Psoas muscle (tissue), 8 donors: Measurements from ENCODE around the gene KLHDC3. TPM values are rescaled to one million over a fixed set of nuclear protein-coding genes. Genes with fewer than 3 reads are reported as not detected.

ENCODE experiments used
- ATAC-seq, 4 donors: fragments of 200-7000 bp; cut with Tn5 transposase; one replicate each; pipeline ENCODE4 v1.9.1; 2020; ENCODE audit warnings: moderate library complexity in 3 of 4, mild to moderate bottlenecking in 2 of 4
- DNase-seq, 2 donors: peaks; one replicate each; pipeline ENCODE4 v3.0.0-alpha.2; 2020
- H3K27ac ChIP-seq: fragments of 200-600 bp; one replicate; pipeline ENCODE4 v1.8.0; 2022
- H3K27me3 ChIP-seq, 3 donors: fragments of 200-600 bp in 1 of 3; one replicate each; pipeline versions ENCODE4 v1.6.1 to v1.8.0; 2013 to 2022; ENCODE audit warnings: low read length in 2 of 3, mild to moderate bottlenecking in 2 of 3, moderate library complexity in 1 of 3; ENCODE audit not compliant: insufficient read depth in 3 of 3
- H3K36me3 ChIP-seq, 2 donors: fragments of 200-600 bp in 1 of 2; one replicate each; pipeline versions ENCODE4 v1.6.1 to v1.8.0; 2013 to 2022; ENCODE audit warnings: low read depth in 1 of 2, mild to moderate bottlenecking in 1 of 2, moderate library complexity in 1 of 2; ENCODE audit not compliant: insufficient read depth in 1 of 2
- H3K4me1 ChIP-seq: fragments of 200-600 bp; one replicate; pipeline ENCODE4 v1.8.0; 2022
- H3K4me3 ChIP-seq: fragments of 200-600 bp; one replicate; pipeline ENCODE4 v1.8.0; 2022; ENCODE audit warnings: mild to moderate bottlenecking
- H3K9me3 ChIP-seq: fragments of 200-600 bp; one replicate; pipeline ENCODE4 v1.8.0; 2022
- WGBS, 3 donors: extraction: QIAGEN DNeasy Blood & Tissue Kit; methylation state at CpG; one replicate each; pipeline versions ENCODE4 v1.1.6 to v1.1.7; 2013; 5-methylcytosine and 5-hydroxymethylcytosine counted together
- intact Hi-C, 2 donors: fragments of 100-400 bp; cut with DNase I; formaldehyde crosslinking; loops; one replicate each; pipeline versions ENCODE4 v1.11.0 to v1.14.2; 2022
- polyA plus RNA-seq, 3 donors: library from polyadenylated mRNA; stranded (reverse); fragments of 200-250 nt; gene quantifications; one replicate each; pipeline ENCODE4 v1.2.3, GENCODE V29; 2013
- total RNA-seq, 4 donors: library from RNA; stranded (reverse); fragmentation: NEBNext Ultra II Directional in 2 of 4; extraction: Animal tissue kit (Norgen Biotek cat#: 25700) in 2 of 4; gene quantifications; one replicate each; pipeline versions ENCODE4 v1.2.1 to v1.2.4, GENCODE V29; 2021 to 2023
- TF ChIP-seq, protein P1 (sequence below): fragments of 200-600 bp; IDR thresholded peaks from one replicate; pipeline ENCODE4 v1.8.0; 2022; ENCODE audit warnings: antibody characterized with exemption
- donor health status: healthy with polysubstance abuse.
- donor health status: DM: no; HTN: no; CAD: no; lungs with moderate emphysema.
- donor health status: Bipolar disorder and iron deficiency.
- donor health status: healthy.
- donor health status: DM: yes; HTN: yes; CAD: no.
- donor health status: DM: no; HTN: no; CAD: no.
- donor health status: DM: no; HTN: no; CAD: no.
- donor health status: DM: yes; HTN: yes; CAD: no.

Gene KLHDC3
- total and polyA plus RNA-seq, 7 donors = 61.7 to 198 (median 97.1) TPM

GRCh38 chr6:43070028-43070632 is 56.1 kb downstream of the KLHDC3 start:
- ATAC-seq (peak in 2 of 4 donors; percentile 36 to 50), DNase-seq (no peak)
- intact Hi-C loops = loop anchor here in 1 of 2 donors (5.0 kb wide), 2 partner anchors 52 to 72 kb away; no protein-coding TSS in a partner anchor
- Histone ChIP-seq H3K9me3 (no peaks in the 10 kb centered on the region), H3K27me3 (peaks cover 0 to 3% (median 0%) of the 10 kb centered on the region in 3 donors), H3K27ac (no peak overlapping the region), H3K4me3 (no peak overlapping the region), H3K36me3 (peaks cover 0 to 87% of the 10 kb centered on the region in 2 donors), H3K4me1 (no peaks in the 10 kb centered on the region)
- TF ChIP-seq, protein P1, sequence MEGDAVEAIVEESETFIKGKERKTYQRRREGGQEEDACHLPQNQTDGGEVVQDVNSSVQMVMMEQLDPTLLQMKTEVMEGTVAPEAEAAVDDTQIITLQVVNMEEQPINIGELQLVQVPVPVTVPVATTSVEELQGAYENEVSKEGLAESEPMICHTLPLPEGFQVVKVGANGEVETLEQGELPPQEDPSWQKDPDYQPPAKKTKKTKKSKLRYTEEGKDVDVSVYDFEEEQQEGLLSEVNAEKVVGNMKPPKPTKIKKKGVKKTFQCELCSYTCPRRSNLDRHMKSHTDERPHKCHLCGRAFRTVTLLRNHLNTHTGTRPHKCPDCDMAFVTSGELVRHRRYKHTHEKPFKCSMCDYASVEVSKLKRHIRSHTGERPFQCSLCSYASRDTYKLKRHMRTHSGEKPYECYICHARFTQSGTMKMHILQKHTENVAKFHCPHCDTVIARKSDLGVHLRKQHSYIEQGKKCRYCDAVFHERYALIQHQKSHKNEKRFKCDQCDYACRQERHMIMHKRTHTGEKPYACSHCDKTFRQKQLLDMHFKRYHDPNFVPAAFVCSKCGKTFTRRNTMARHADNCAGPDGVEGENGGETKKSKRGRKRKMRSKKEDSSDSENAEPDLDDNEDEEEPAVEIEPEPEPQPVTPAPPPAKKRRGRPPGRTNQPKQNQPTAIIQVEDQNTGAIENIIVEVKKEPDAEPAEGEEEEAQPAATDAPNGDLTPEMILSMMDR = peak; percentile 11
- 64 to 74% (median 67%) methylated on average over 6 of the region's 6 CpGs for WGBS, 3 donors

Other genes starting within 250 kb of the KLHDC3 start
- 10 to 100 TPM in 2 of 4 donors, 1 to 10 TPM in 2; 6.2 to 12.2 (median 10.5) TPM for gene BICRAL, start 232.2 kb upstream of the KLHDC3 start, total RNA-seq
- 1 to 10 TPM; 2.8 to 5.0 (median 2.9) TPM for gene BICRAL, start 232.2 kb upstream of the KLHDC3 start, polyA plus RNA-seq
- gene RPL7L1, start 134.6 kb upstream of the KLHDC3 start, total RNA-seq = 10 to 100 TPM; 50.7 to 70.4 (median 62.9) TPM
- 100 to 1,000 TPM in 1 of 3 donors, 10 to 100 TPM in 2; 35.5 to 107 (median 90.6) TPM for gene RPL7L1, start 134.6 kb upstream of the KLHDC3 start, polyA plus RNA-seq
- not detected for gene PTCRA, start 98.2 kb upstream of the KLHDC3 start, total RNA-seq
- gene PTCRA, start 98.2 kb upstream of the KLHDC3 start, polyA plus RNA-seq = under 1 TPM in 1 of 3 donors, not detected in 2; 0.09 TPM
- gene CNPY3, start 84.8 kb upstream of the KLHDC3 start, total RNA-seq = 10 to 100 TPM in 2 of 4 donors, 1 to 10 TPM in 2; 6.8 to 11.9 (median 9.5) TPM
- 10 to 100 TPM in 2 of 3 donors, 1 to 10 TPM in 1; 5.7 to 13.7 (median 10.8) TPM for gene CNPY3, start 84.8 kb upstream of the KLHDC3 start, polyA plus RNA-seq
- under 1 TPM in 3 of 4 donors, not detected in 1; 0.34 to 0.74 (median 0.43) TPM for gene GNMT, start 53.5 kb upstream of the KLHDC3 start, total RNA-seq
- under 1 TPM; 0.09 to 0.21 (median 0.12) TPM for gene GNMT, start 53.5 kb upstream of the KLHDC3 start, polyA plus RNA-seq
- gene PEX6, start 35.1 kb upstream of the KLHDC3 start, total RNA-seq = 10 to 100 TPM; 15.4 to 37.4 (median 25.8) TPM
- 10 to 100 TPM; 12.0 to 37.8 (median 16.5) TPM for gene PEX6, start 35.1 kb upstream of the KLHDC3 start, polyA plus RNA-seq
- 10 to 100 TPM; 25.9 to 36.4 (median 31.0) TPM for gene PPP2R5D, start 29.7 kb upstream of the KLHDC3 start, total RNA-seq
- 10 to 100 TPM; 25.6 to 46.7 (median 27.1) TPM for gene PPP2R5D, start 29.7 kb upstream of the KLHDC3 start, polyA plus RNA-seq
- 10 to 100 TPM; 20.3 to 27.5 (median 26.9) TPM for gene MEA1, start 303 bp upstream of the KLHDC3 start, total RNA-seq
- gene MEA1, start 303 bp upstream of the KLHDC3 start, polyA plus RNA-seq = 10 to 100 TPM; 42.5 to 95.2 (median 48.6) TPM
- 10 to 100 TPM; 31.0 to 47.3 (median 37.5) TPM for gene RRP36, start 7.4 kb downstream of the KLHDC3 start, total RNA-seq
- 10 to 100 TPM; 39.7 to 70.5 (median 68.2) TPM for gene RRP36, start 7.4 kb downstream of the KLHDC3 start, polyA plus RNA-seq
- 10 to 100 TPM in 3 of 4 donors, 1 to 10 TPM in 1; 9.3 to 23.4 (median 20.1) TPM for gene CUL7, start 39.6 kb downstream of the KLHDC3 start, total RNA-seq
- gene CUL7, start 39.6 kb downstream of the KLHDC3 start, polyA plus RNA-seq = 10 to 100 TPM in 1 of 3 donors, 1 to 10 TPM in 2; 6.0 to 11.5 (median 6.5) TPM
- gene MRPL2, start 45.2 kb downstream of the KLHDC3 start, total RNA-seq = 100 to 1,000 TPM in 1 of 4 donors, 10 to 100 TPM in 3; 61.3 to 138 (median 94.5) TPM
- 100 to 1,000 TPM in 1 of 3 donors, 10 to 100 TPM in 2; 91.1 to 139 (median 91.2) TPM for gene MRPL2, start 45.2 kb downstream of the KLHDC3 start, polyA plus RNA-seq
- 10 to 100 TPM; 13.0 to 20.9 (median 15.0) TPM for gene KLC4, start 45.4 kb downstream of the KLHDC3 start, total RNA-seq
- 10 to 100 TPM; 12.2 to 17.2 (median 13.2) TPM for gene KLC4, start 45.4 kb downstream of the KLHDC3 start, polyA plus RNA-seq
- 1 to 10 TPM in 2 of 4 donors, under 1 TPM in 2; 0.61 to 1.6 (median 1.1) TPM for gene PTK7, start 62.1 kb downstream of the KLHDC3 start, total RNA-seq
- under 1 TPM; 0.17 to 0.90 (median 0.23) TPM for gene PTK7, start 62.1 kb downstream of the KLHDC3 start, polyA plus RNA-seq
- gene SRF, start 157.0 kb downstream of the KLHDC3 start, total RNA-seq = 10 to 100 TPM; 36.4 to 46.6 (median 40.1) TPM
- 10 to 100 TPM; 26.3 to 57.7 (median 34.7) TPM for gene SRF, start 157.0 kb downstream of the KLHDC3 start, polyA plus RNA-seq
- 10 to 100 TPM in 2 of 4 donors, 1 to 10 TPM in 2; 6.5 to 10.9 (median 9.6) TPM for gene CUL9, start 167.9 kb downstream of the KLHDC3 start, total RNA-seq
- gene CUL9, start 167.9 kb downstream of the KLHDC3 start, polyA plus RNA-seq = 10 to 100 TPM in 2 of 3 donors, 1 to 10 TPM in 1; 6.3 to 10.8 (median 10.7) TPM
- gene DNPH1, start 215.2 kb downstream of the KLHDC3 start, total RNA-seq = 10 to 100 TPM; 20.7 to 61.9 (median 37.2) TPM
- gene DNPH1, start 215.2 kb downstream of the KLHDC3 start, polyA plus RNA-seq = 10 to 100 TPM; 52.5 to 83.6 (median 55.9) TPM
- not detected for gene TTBK1, start 229.2 kb downstream of the KLHDC3 start, total RNA-seq
- gene TTBK1, start 229.2 kb downstream of the KLHDC3 start, polyA plus RNA-seq = under 1 TPM in 2 of 3 donors, not detected in 1; 0.01 to 0.03 TPM